Measurements from ENCODE around the gene SH3RF3. TPM values are rescaled to one million over a fixed set of nuclear protein-coding genes. Genes with fewer than 3 reads are reported as not detected.
A peak's percentile ranks its signal among the peaks of the same experiment; 100 is the strongest.

Gene SH3RF3
- total and polyA plus RNA-seq, 10 of the 15 experiments (the other 5 are each of a cell fraction or from before 2014, with no cell fraction given), result 0.08 to 8.8 (median 2.3) TPM

DNA sequence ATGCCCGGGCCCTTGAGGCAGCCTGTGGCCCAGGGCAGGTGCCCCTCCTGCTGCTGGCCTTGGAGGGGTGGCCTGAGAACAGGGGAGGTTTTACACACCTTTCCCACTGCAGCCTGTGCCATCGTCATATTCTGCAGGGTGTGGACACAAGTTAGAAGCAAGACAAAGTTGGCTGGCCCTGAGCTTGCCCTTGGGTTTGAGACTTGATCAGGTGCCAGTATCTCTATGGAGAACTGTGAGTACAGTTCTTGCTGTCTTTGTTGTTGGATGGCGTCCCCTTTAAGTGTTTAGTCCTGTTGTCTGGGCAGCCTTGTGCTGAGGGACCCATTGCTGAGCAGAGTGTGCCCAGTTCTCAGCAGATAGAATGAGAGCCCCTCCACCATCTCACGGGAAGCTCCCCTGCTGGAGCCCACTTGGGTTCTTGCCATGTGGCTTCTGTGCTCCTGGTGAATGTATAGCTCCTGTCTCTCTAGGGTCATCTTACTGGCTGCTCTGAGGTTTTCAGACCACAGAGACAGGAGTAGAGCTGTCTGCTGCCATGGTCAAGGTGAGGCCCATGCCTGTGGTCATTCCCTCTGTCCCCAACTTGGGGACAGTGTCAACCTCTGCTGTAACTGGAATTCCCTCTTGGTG is 115.9 kb downstream of the SH3RF3 start:
- H4K20me1 ChIP-seq (ENCODE audit: control insufficient read depth, insufficient read depth), result no peaks in the 10 kb centered on the region
- in situ Hi-C loops (cut with MboI) (no loop called here), intact Hi-C loops (cut with micrococcal nuclease; ENCODE audit: unreplicated experiment) (no loop called here)
- no peaks in the 10 kb centered on the region for H3K36me3 ChIP-seq (ENCODE audit: control insufficient read depth in 2 of 2, insufficient read depth in 2 of 2, low read length in 1 of 2)
- ChIA-PET POLR2A (interaction anchor here (0.7 kb wide), 1 partner anchor 27 kb away, joined by 3 read pairs; no protein-coding TSS in a partner anchor), RAD21 (ENCODE audit: unreplicated experiment) (interaction anchor here (1.4 kb wide), 1 partner anchor 12 kb away, joined by 3 read pairs; no protein-coding TSS in a partner anchor), SMC1A (ENCODE audit: uncharacterized antibody, unreplicated experiment) (interaction anchor here (0.9 to 1.6 kb wide), 3 partner anchors 28 to 110 kb away, joined by 3 to 5 read pairs (median 4); no protein-coding TSS in a partner anchor), CTCF (no interaction called here)
- H3K4me1 ChIP-seq (ENCODE audit: control insufficient read depth, insufficient read depth, low read length), result no peaks in the 10 kb centered on the region
- no peak overlapping the region for H3K9ac ChIP-seq (ENCODE audit: control insufficient read depth, insufficient read depth, low read length)
- no peak for FAIRE-seq
- H3K9me3 ChIP-seq (replicated peaks; ENCODE audit: control insufficient read depth, insufficient read depth, low read length), result no peaks in the 10 kb centered on the region
- no peak for DNase-seq (ENCODE audit: low read depth, low spot score)
- H3K27ac ChIP-seq (ENCODE audit: control insufficient read depth, insufficient read depth), result no peak overlapping the region
- no peaks in the 10 kb centered on the region; a peak in 1 of 4 replicates for H3K27me3 ChIP-seq (replicated peaks in 1 of 2; ENCODE audit: control insufficient read depth in 2 of 2, insufficient read depth in 2 of 2, low read length in 1 of 2)
- peak; percentile 23 for ATAC-seq
- 18% methylated on average over 4 of the region's 4 CpGs for WGBS (ENCODE audit: insufficient coverage, insufficient replicate concordance, low lambda C conversion rate, missing lambda C conversion rate)
- H3K4me3 ChIP-seq, result no peak overlapping the region
- no peak overlapping the region for H3K4me2 ChIP-seq (ENCODE audit: control insufficient read depth, insufficient read depth)
- H2AFZ ChIP-seq (ENCODE audit: control insufficient read depth, low read depth, low read length), result no peak overlapping the region
- no peaks in the 10 kb centered on the region for H3K79me2 ChIP-seq (ENCODE audit: control insufficient read depth, insufficient read depth, low read length)
- TF ChIP-seq, protein P1, sequence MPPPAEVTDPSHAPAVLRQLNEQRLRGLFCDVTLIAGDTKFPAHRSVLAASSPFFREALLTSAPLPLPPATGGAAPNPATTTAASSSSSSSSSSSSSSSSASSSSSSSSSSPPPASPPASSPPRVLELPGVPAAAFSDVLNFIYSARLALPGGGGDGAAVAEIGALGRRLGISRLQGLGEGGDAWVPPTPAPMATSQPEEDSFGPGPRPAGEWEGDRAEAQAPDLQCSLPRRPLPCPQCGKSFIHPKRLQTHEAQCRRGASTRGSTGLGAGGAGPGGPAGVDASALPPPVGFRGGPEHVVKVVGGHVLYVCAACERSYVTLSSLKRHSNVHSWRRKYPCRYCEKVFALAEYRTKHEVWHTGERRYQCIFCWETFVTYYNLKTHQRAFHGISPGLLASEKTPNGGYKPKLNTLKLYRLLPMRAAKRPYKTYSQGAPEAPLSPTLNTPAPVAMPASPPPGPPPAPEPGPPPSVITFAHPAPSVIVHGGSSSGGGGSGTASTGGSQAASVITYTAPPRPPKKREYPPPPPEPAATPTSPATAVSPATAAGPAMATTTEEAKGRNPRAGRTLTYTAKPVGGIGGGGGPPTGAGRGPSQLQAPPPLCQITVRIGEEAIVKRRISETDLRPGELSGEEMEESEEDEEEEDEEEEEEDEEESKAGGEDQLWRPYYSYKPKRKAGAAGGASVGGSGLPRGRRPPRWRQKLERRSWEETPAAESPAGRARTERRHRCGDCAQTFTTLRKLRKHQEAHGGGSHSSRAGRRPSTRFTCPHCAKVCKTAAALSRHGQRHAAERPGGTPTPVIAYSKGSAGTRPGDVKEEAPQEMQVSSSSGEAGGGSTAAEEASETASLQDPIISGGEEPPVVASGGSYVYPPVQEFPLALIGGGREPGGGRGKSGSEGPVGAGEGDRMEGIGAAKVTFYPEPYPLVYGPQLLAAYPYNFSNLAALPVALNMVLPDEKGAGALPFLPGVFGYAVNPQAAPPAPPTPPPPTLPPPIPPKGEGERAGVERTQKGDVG (CRISPR knock-in tag; IDR thresholded peaks at IDR 0.05), result no peak
- no peak for TF ChIP-seq NFYA (IDR thresholded peaks at IDR 0.05; ENCODE audit: borderline replicate concordance, low read depth, low read length)
- no peak for TF ChIP-seq SP1 (IDR thresholded peaks at IDR 0.05; ENCODE audit: low read depth, low read length)
- TF ChIP-seq, protein P2, sequence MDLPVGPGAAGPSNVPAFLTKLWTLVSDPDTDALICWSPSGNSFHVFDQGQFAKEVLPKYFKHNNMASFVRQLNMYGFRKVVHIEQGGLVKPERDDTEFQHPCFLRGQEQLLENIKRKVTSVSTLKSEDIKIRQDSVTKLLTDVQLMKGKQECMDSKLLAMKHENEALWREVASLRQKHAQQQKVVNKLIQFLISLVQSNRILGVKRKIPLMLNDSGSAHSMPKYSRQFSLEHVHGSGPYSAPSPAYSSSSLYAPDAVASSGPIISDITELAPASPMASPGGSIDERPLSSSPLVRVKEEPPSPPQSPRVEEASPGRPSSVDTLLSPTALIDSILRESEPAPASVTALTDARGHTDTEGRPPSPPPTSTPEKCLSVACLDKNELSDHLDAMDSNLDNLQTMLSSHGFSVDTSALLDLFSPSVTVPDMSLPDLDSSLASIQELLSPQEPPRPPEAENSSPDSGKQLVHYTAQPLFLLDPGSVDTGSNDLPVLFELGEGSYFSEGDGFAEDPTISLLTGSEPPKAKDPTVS (IDR thresholded peaks at IDR 0.05; ENCODE audit: low read depth, low read length), result no peak
- no TSS peak for BruUV-seq (replicated peaks)

All from GM12878 (cell line).